ENCODE results near the gene ZNF737.
"Not testable (repeated sequence)": the region's sequence is repeated elsewhere in the genome, so short reads cannot be mapped to it uniquely, and the experiment has no call there.

ZNF737 gene

GRCh38 chr19:20565321-20566018, at the start of gene ZNF737:
Gene ZNF737, minus strand, starts transcription at chr19:20565781. Its CDS starts 141 bp downstream, at chr19:20565640.
- DNase-seq (ENCODE audit: low spot score): peak; percentile 95

GRCh38 chr19:20614971-20615370, 49.4 kb upstream of the ZNF737 start:
- DNase-seq (ENCODE audit: low spot score): not testable (repeated sequence)

- no peak for DNase-seq (ENCODE audit: low spot score)
Observed at GRCh38 chr19:20612711-20613316, 47.2 kb upstream of the ZNF737 start.

GRCh38 chr19:20611866-20612265, 46.3 kb upstream of the ZNF737 start:
- DNase-seq (ENCODE audit: low spot score): no peak

- DNase-seq (ENCODE audit: low spot score): no peak
Observed at GRCh38 chr19:20607943-20608342, 42.4 kb upstream of the ZNF737 start.

GRCh38 chr19:20558571-20558970, 7.0 kb downstream of the ZNF737 start:
- no peak for DNase-seq (ENCODE audit: low spot score)

GRCh38 chr19:20558011-20558410, 7.6 kb downstream of the ZNF737 start:
- no peak for DNase-seq (ENCODE audit: low spot score)

- not testable (repeated sequence) for DNase-seq (ENCODE audit: low spot score)
Observed at GRCh38 chr19:20544667-20545333, 20.8 kb downstream of the ZNF737 start.

GRCh38 chr19:20530303-20530702, 35.3 kb downstream of the ZNF737 start:
- DNase-seq (ENCODE audit: low spot score): not testable (repeated sequence)

- no peak for DNase-seq (ENCODE audit: low spot score)
Observed at GRCh38 chr19:20513189-20513904, 52.2 kb downstream of the ZNF737 start.

GRCh38 chr19:20503476-20503875, 62.1 kb downstream of the ZNF737 start:
- DNase-seq (ENCODE audit: low spot score): no peak
